Endothelial cell of umbilical vein (primary cell): ENCODE data around the gene FCSK. TPM values are rescaled to one million over a fixed set of nuclear protein-coding genes. Genes with fewer than 3 reads are reported as not detected.

ENCODE experiments used
- BruUV-seq: library from RNA; stranded (reverse); fragments of 400-500 nt; replicated peaks from 2 replicates; lab custom pipeline; 2021; lab: Mats Ljungman, UMichigan
- CTCF ChIA-PET: fragments of 300-600, 350-600 bp; sonication (Branson Sonifier 250); formaldehyde crosslinking; loops from one replicate; lab custom pipeline; 2021; ENCODE audit warnings: antibody characterized with exemption, inconsistent platforms; lab: Charles Lee
- POLR2A ChIA-PET: fragments of 300-600, 350-600 bp; sonication (Branson Sonifier 250); formaldehyde crosslinking; loops from one replicate; lab custom pipeline; 2021; ENCODE audit warnings: antibody characterized with exemption, inconsistent platforms; lab: Charles Lee
- DNase-seq: peaks from one replicate; pipeline ENCODE4 v3.0.0-alpha.2; 2011; ENCODE audit warnings: low read depth, low spot score
- FAIRE-seq: peaks from 2 replicates; lab custom pipeline; 2011; peaks lifted over from hg19 to GRCh38; lab: Jason Lieb, UNC
- H2AFZ ChIP-seq: 2 replicates; pipeline ENCODE4 v1.6.0; 2012; ENCODE audit warnings: low read depth, low read length, control low read depth, inconsistent platforms
- H3K27ac ChIP-seq: 2 replicates; pipeline ENCODE4 v1.5.1; 2011; ENCODE audit warnings: low read depth, mild to moderate bottlenecking, control low read depth, low read length, moderate library complexity; ENCODE audit not compliant: insufficient read depth
- H3K27me3 ChIP-seq, 2 experiments: 2 replicates each; pipeline versions ENCODE4 v1.6.0 to v1.6.1; 2011; ENCODE audit warnings: low read length in 2 of 2, mixed read lengths in 1 of 2; ENCODE audit not compliant: control insufficient read depth in 2 of 2, insufficient read depth in 2 of 2
- H3K36me3 ChIP-seq, 2 experiments: 2 replicates in 1 of 2; 3 replicates in 1 of 2; pipeline ENCODE4 v1.5.1; 2011; ENCODE audit warnings: low read length in 2 of 2, mild to moderate bottlenecking in 1 of 2, moderate library complexity in 1 of 2; ENCODE audit not compliant: control insufficient read depth in 2 of 2, insufficient read depth in 2 of 2; ENCODE audit errors: extremely low read depth in 1 of 2
- H3K4me1 ChIP-seq: 3 replicates; pipeline ENCODE4 v1.5.1; 2011; ENCODE audit warnings: mild to moderate bottlenecking, low read length; ENCODE audit not compliant: control insufficient read depth, insufficient read depth; ENCODE audit errors: extremely low read depth
- H3K4me2 ChIP-seq: 2 replicates; pipeline ENCODE4 v1.6.1; 2011; ENCODE audit warnings: low read length, control low read depth, mixed read lengths; ENCODE audit not compliant: insufficient read depth
- H3K4me3 ChIP-seq, 3 experiments: fragments of 200-600 bp in 1 of 3; sonication (generic), shearing (Covaris generic) in 1 of 3; replicated peaks in 1 of 3; 2 replicates each; pipeline ENCODE4 v1.5.1; 2011 to 2016; ENCODE audit warnings: control low read depth in 3 of 3, low read length in 3 of 3, mild to moderate bottlenecking in 2 of 3, inconsistent platforms in 1 of 3, low read depth in 1 of 3, moderate library complexity in 1 of 3; ENCODE audit not compliant: insufficient read depth in 1 of 3
- H3K79me2 ChIP-seq: 2 replicates; pipeline ENCODE4 v1.6.0; 2012; ENCODE audit warnings: low read length, inconsistent platforms; ENCODE audit not compliant: control insufficient read depth, insufficient read depth
- H3K9ac ChIP-seq: replicated peaks from 2 replicates; pipeline ENCODE3; 2011; ENCODE audit warnings: low read length, control low read depth; ENCODE audit not compliant: insufficient read depth; ENCODE audit errors: extremely low read depth
- H3K9me1 ChIP-seq: replicated peaks from 3 replicates; pipeline ENCODE4 v1.6.0; 2011; ENCODE audit warnings: mild to moderate bottlenecking, low read length; ENCODE audit not compliant: control insufficient read depth, insufficient read depth; ENCODE audit errors: extremely low read depth
- H3K9me3 ChIP-seq: replicated peaks from 2 replicates; pipeline ENCODE4 v1.5.1; 2012; ENCODE audit warnings: low read length, inconsistent platforms; ENCODE audit not compliant: control insufficient read depth, insufficient read depth
- H4K20me1 ChIP-seq: replicated peaks from 2 replicates; pipeline ENCODE3; 2011; ENCODE audit warnings: mild to moderate bottlenecking, low read length; ENCODE audit not compliant: control insufficient read depth, insufficient read depth; ENCODE audit errors: extremely low read depth
- EZH2 ChIP-seq: IDR thresholded peaks from 2 replicates; pipeline ENCODE4 v1.6.1; 2012; ENCODE audit warnings: borderline replicate concordance, low read depth, mild to moderate bottlenecking, moderate library complexity, low read length, inconsistent platforms; ENCODE audit not compliant: severe bottlenecking
- FOS ChIP-seq: IDR thresholded peaks from 2 replicates; pipeline ENCODE4 v1.6.1; 2011; ENCODE audit warnings: mild to moderate bottlenecking, low read length, moderate library complexity, borderline replicate concordance; ENCODE audit not compliant: insufficient read depth
- GATA2 ChIP-seq: IDR thresholded peaks from 2 replicates; pipeline ENCODE4 v1.7.0; 2011; ENCODE audit warnings: low read depth, mild to moderate bottlenecking, moderate library complexity, mixed read lengths, low read length; ENCODE audit not compliant: insufficient read length, insufficient read depth
- JUN ChIP-seq: IDR thresholded peaks from 2 replicates; pipeline ENCODE4 v1.6.1; 2011; ENCODE audit warnings: borderline replicate concordance, low read depth; ENCODE audit not compliant: insufficient read length, insufficient read depth
- MYC ChIP-seq: IDR thresholded peaks from one replicate; pipeline ENCODE4 v1.6.1; 2011; ENCODE audit warnings: mild to moderate bottlenecking, low read depth, low read length
- POLR2A ChIP-seq: IDR thresholded peaks from 2 replicates; pipeline ENCODE4 v1.6.1; 2012; ENCODE audit warnings: low read depth, mild to moderate bottlenecking, control low read depth, low read length
- POLR2AphosphoS5 ChIP-seq: IDR thresholded peaks from 2 replicates; pipeline ENCODE4 v1.6.1; 2012; ENCODE audit warnings: low read depth, mild to moderate bottlenecking, control low read depth, low read length, moderate library complexity; ENCODE audit not compliant: insufficient read depth
- dilution Hi-C: fragments of 300-500 bp; cut with MboI; formaldehyde crosslinking; loops from one replicate; pipeline ENCODE4 v1.15.0; 2019; ENCODE audit warnings: low sequenced_read_pairs; ENCODE audit not compliant: extremely low pct_ligation_motif_present
- intact Hi-C: fragments of 100-400 bp; cut with micrococcal nuclease; formaldehyde crosslinking; loops from one replicate; pipeline ENCODE4 v1.10.0; 2022
- polyA plus RNA-seq, 4 experiments: library from polyadenylated mRNA; depleted of rRNA in 3 of 4; stranded (reverse) in 3 of 4; unstranded in 1 of 4; fragments of >200 nt; gene quantifications; 2 replicates each; pipeline versions ENCODE4 v1.2.1 to v1.2.3, GENCODE V29; 2011 to 2012; ENCODE audit warnings: missing spikeins in 1 of 4
- total RNA-seq: library from RNA; stranded (reverse); gene quantifications from 2 replicates; pipeline ENCODE4 v1.2.3, GENCODE V29; 2021
- TF ChIP-seq, protein P1 (sequence below), 2 donors: IDR thresholded peaks; 1 replicate in 1 of 2; 2 replicates in 1 of 2; pipeline ENCODE4 v1.5.1; 2011; ENCODE audit warnings: low read length in 2 of 2, mild to moderate bottlenecking in 2 of 2, moderate library complexity in 2 of 2, control low read depth in 1 of 2, inconsistent platforms in 1 of 2, low read depth in 1 of 2; ENCODE audit not compliant: insufficient read depth in 1 of 2; ENCODE audit errors: extremely low read depth in 1 of 2
- TF ChIP-seq, protein P2 (sequence below): IDR thresholded peaks from 2 replicates; pipeline ENCODE4 v1.6.1; 2011; ENCODE audit not compliant: insufficient read depth, insufficient read length

The FCSK gene
- total and polyA plus RNA-seq, 2 donors (not counting 3 experiments of a cell fraction or from before 2014, with no cell fraction given): 12.4 to 18.0 TPM

DNA sequence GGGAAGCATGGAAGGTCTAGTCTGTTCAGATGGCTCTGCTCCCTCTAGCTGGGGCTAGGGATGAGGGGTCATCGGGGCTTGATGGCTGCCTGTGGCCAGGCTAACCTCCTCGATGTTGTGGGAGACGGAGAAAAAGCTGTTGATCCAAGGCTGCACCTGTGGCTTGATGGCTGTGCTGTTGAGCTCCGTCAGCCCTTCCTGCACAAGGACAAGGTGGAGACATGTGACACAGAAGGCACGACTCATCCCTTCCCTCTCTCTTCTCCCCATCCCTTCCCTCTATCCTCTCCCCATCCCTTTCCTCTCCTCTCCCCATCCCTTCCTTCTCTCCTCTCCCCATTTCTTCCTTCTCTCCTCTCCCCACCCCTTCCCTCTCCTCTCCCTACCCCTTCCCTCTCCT lies 28.2 kb downstream of the FCSK start:
- POLR2A ChIA-PET: no interaction called here
- H3K36me3 ChIP-seq: peaks cover 0 to 32% of the 10 kb centered on the region in 2 experiments
- no TSS peak for BruUV-seq
- H3K4me3 ChIP-seq: no peak overlapping the region
- H3K9ac ChIP-seq: no peak overlapping the region
- intact Hi-C loops: no loop called here
- H3K9me1 ChIP-seq: no peaks in the 10 kb centered on the region
- H3K27ac ChIP-seq: no peak overlapping the region
- H3K4me1 ChIP-seq: peaks cover 9% of the 10 kb centered on the region
- CTCF ChIA-PET: interaction anchor here (1.0 to 1.9 kb wide), 3 partner anchors 9 to 172 kb away, joined by 3 to 6 read pairs (median 4); no protein-coding TSS in a partner anchor
- no peaks in the 10 kb centered on the region for H3K9me3 ChIP-seq
- H3K4me2 ChIP-seq: no peak overlapping the region
- no peaks in the 10 kb centered on the region for H3K79me2 ChIP-seq
- H4K20me1 ChIP-seq: no peaks in the 10 kb centered on the region
- DNase-seq (no peak), FAIRE-seq (no peak)
- dilution Hi-C loops: no loop called here
- H3K27me3 ChIP-seq: no peaks in the 10 kb centered on the region
- TF ChIP-seq FOS: no peak
- TF ChIP-seq, protein P1, sequence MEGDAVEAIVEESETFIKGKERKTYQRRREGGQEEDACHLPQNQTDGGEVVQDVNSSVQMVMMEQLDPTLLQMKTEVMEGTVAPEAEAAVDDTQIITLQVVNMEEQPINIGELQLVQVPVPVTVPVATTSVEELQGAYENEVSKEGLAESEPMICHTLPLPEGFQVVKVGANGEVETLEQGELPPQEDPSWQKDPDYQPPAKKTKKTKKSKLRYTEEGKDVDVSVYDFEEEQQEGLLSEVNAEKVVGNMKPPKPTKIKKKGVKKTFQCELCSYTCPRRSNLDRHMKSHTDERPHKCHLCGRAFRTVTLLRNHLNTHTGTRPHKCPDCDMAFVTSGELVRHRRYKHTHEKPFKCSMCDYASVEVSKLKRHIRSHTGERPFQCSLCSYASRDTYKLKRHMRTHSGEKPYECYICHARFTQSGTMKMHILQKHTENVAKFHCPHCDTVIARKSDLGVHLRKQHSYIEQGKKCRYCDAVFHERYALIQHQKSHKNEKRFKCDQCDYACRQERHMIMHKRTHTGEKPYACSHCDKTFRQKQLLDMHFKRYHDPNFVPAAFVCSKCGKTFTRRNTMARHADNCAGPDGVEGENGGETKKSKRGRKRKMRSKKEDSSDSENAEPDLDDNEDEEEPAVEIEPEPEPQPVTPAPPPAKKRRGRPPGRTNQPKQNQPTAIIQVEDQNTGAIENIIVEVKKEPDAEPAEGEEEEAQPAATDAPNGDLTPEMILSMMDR (IDR thresholded peaks at IDR 0.05; ENCODE audit: extremely low read depth in 1 of 2, insufficient read depth in 1 of 2, low read depth in 1 of 2, low read length in 2 of 2): no peak
- no peak for TF ChIP-seq POLR2AphosphoS5
- no peak for TF ChIP-seq POLR2A
- TF ChIP-seq GATA2: no peak
- TF ChIP-seq, protein P2, sequence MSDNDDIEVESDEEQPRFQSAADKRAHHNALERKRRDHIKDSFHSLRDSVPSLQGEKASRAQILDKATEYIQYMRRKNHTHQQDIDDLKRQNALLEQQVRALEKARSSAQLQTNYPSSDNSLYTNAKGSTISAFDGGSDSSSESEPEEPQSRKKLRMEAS: no peak
- TF ChIP-seq EZH2: no peak
- TF ChIP-seq JUN: no peak
- no peak for TF ChIP-seq MYC
- no peak overlapping the region for H2AFZ ChIP-seq
